Mesenchymal stem cell (in vitro differentiated cells and primary cell): Measurements from ENCODE around the gene RASSF6. TPM values are rescaled to one million over a fixed set of nuclear protein-coding genes. Genes with fewer than 3 reads are reported as not detected.

Experiments
- small RNA-seq: library from polyadenylated mRNA; stranded (forward); fragments of <200 nt; extraction: miRNeasy Mini kit (QIAGEN cat#:217004); gene quantifications from one replicate; pipeline ENCODE3, GENCODE V24; 2013; ENCODE audit warnings: low read depth

Gene RASSF6

Small RNA genes lying within 50 kb of the gene (small RNA-seq; reads per million reads assigned to genes)
- gene AC074250.1: not detected
